ENCODE measurements around the gene DOCK9. TPM values are rescaled to one million over a fixed set of nuclear protein-coding genes. Genes with fewer than 3 reads are reported as not detected.
"Not testable (repeated sequence)": the region's sequence is repeated elsewhere in the genome, so short reads cannot be mapped to it uniquely, and the experiment has no call there.

DOCK9 gene
- total RNA-seq, 1 donor from 2014 or later, result 45.9 TPM

- Mint-ChIP-seq H3K27ac (ENCODE audit: unreplicated experiment) (no peak overlapping the region), H3K27me3 (ENCODE audit: low read depth) (no peaks in the 10 kb centered on the region), H3K9me3 (ENCODE audit: low read depth) (no peaks in the 10 kb centered on the region), H3K4me3 (ENCODE audit: unreplicated experiment) (no peak overlapping the region), H3K36me3 (ENCODE audit: low read depth) (peaks cover 20% of the 10 kb centered on the region), H3K4me1 (ENCODE audit: low read depth) (no peaks in the 10 kb centered on the region)
- no peak for DNase-seq (ENCODE audit: low spot score)
- TF ChIP-seq CTCF (IDR thresholded peaks at IDR 0.05), result no peak
Measured at GRCh38 chr13:98896868-98897144, 81.1 kb downstream of the DOCK9 start.

- Mint-ChIP-seq H3K27me3 (ENCODE audit: low read depth) (no peaks in the 10 kb centered on the region), H3K4me1 (ENCODE audit: low read depth) (no peaks in the 10 kb centered on the region), H3K4me3 (ENCODE audit: unreplicated experiment) (no peak overlapping the region), H3K27ac (ENCODE audit: unreplicated experiment) (no peak overlapping the region), H3K36me3 (ENCODE audit: low read depth) (peaks cover 21% of the 10 kb centered on the region), H3K9me3 (ENCODE audit: low read depth) (no peaks in the 10 kb centered on the region)
- DNase-seq (ENCODE audit: low spot score), result no peak
- TF ChIP-seq CTCF (IDR thresholded peaks at IDR 0.05), result no peak
Measured at GRCh38 chr13:98896083-98896867, 81.6 kb downstream of the DOCK9 start.

GRCh38 chr13:98894814-98895213 lies 83.0 kb downstream of the DOCK9 start:
- H3K4me3 Mint-ChIP-seq (ENCODE audit: unreplicated experiment); H3K27me3 Mint-ChIP-seq (ENCODE audit: low read depth); H3K27ac Mint-ChIP-seq (ENCODE audit: unreplicated experiment); H3K9me3 Mint-ChIP-seq (ENCODE audit: low read depth); H3K4me1 Mint-ChIP-seq (ENCODE audit: low read depth); DNase-seq (ENCODE audit: low spot score): not testable (repeated sequence)
- H3K36me3 Mint-ChIP-seq (ENCODE audit: low read depth), result peaks cover 14% of the 10 kb centered on the region

- no peaks in the 10 kb centered on the region for H3K9me3 Mint-ChIP-seq (ENCODE audit: low read depth)
- no peak overlapping the region for H3K4me3 Mint-ChIP-seq (ENCODE audit: unreplicated experiment)
- no peaks in the 10 kb centered on the region for H3K27me3 Mint-ChIP-seq (ENCODE audit: low read depth)
- peaks cover 14% of the 10 kb centered on the region for H3K36me3 Mint-ChIP-seq (ENCODE audit: low read depth)
- no peak for DNase-seq (ENCODE audit: low spot score)
- H3K4me1 Mint-ChIP-seq (ENCODE audit: low read depth), result no peaks in the 10 kb centered on the region
- TF ChIP-seq CTCF (IDR thresholded peaks at IDR 0.05), result no peak
- no peak overlapping the region for H3K27ac Mint-ChIP-seq (ENCODE audit: unreplicated experiment)
Measured at GRCh38 chr13:98893371-98893770, 84.5 kb downstream of the DOCK9 start.

GRCh38 chr13:98892821-98893220 lies 85.0 kb downstream of the DOCK9 start:
- Mint-ChIP-seq H3K27ac (ENCODE audit: unreplicated experiment) (no peak overlapping the region), H3K27me3 (ENCODE audit: low read depth) (no peaks in the 10 kb centered on the region), H3K36me3 (ENCODE audit: low read depth) (peaks cover 18% of the 10 kb centered on the region), H3K4me1 (ENCODE audit: low read depth) (no peaks in the 10 kb centered on the region), H3K9me3 (ENCODE audit: low read depth) (no peaks in the 10 kb centered on the region), H3K4me3 (ENCODE audit: unreplicated experiment) (no peak overlapping the region)
- TF ChIP-seq CTCF (IDR thresholded peaks at IDR 0.05), result no peak
- DNase-seq (ENCODE audit: low spot score), result no peak

- TF ChIP-seq CTCF (IDR thresholded peaks at IDR 0.05), result no peak
- Mint-ChIP-seq H3K4me3 (ENCODE audit: unreplicated experiment) (no peak overlapping the region), H3K36me3 (ENCODE audit: low read depth) (peaks cover 13% of the 10 kb centered on the region), H3K9me3 (ENCODE audit: low read depth) (no peaks in the 10 kb centered on the region), H3K27ac (ENCODE audit: unreplicated experiment) (no peak overlapping the region), H3K4me1 (ENCODE audit: low read depth) (no peaks in the 10 kb centered on the region), H3K27me3 (ENCODE audit: low read depth) (no peaks in the 10 kb centered on the region)
- DNase-seq (ENCODE audit: low spot score), result no peak
Measured at GRCh38 chr13:98892077-98892476, 85.8 kb downstream of the DOCK9 start.
